Right lobe of liver (tissue), 6 donors: Measurements from ENCODE around the gene TAOK3. TPM values are rescaled to one million over a fixed set of nuclear protein-coding genes. Genes with fewer than 3 reads are reported as not detected.

Experiments used
- ATAC-seq, 4 donors: fragments of 200-7000 bp; cut with Tn5 transposase; one replicate each; pipeline ENCODE4 v1.9.1; 2020; ENCODE audit warnings: mild to moderate bottlenecking in 4 of 4, moderate library complexity in 4 of 4
- DNase-seq, 3 donors: peaks; one replicate each; pipeline ENCODE4 v3.0.0-alpha.2; 2020
- H3K27ac ChIP-seq, 3 donors: fragments of 200-600 bp; one replicate each; pipeline ENCODE4 v1.8.0; 2022
- H3K27me3 ChIP-seq, 2 donors: fragments of 200-600 bp; one replicate each; pipeline ENCODE4 v1.8.0; 2022
- H3K36me3 ChIP-seq, 4 donors: fragments of 200-600 bp; sonication (generic) in 1 of 4; one replicate each; pipeline versions ENCODE4 v1.5.1 to v1.8.0; 2017 to 2022; ENCODE audit warnings: control low read depth in 1 of 4
- H3K4me1 ChIP-seq, 4 donors: fragments of 200-600 bp; sonication (generic) in 1 of 4; one replicate each; pipeline versions ENCODE4 v1.5.1 to v1.8.0; 2017 to 2022; ENCODE audit warnings: control low read depth in 1 of 4
- H3K4me3 ChIP-seq, 3 donors: fragments of 200-600 bp; one replicate each; pipeline ENCODE4 v1.8.0; 2022
- H3K9me3 ChIP-seq, 4 donors: fragments of 200-600 bp; sonication (generic) in 1 of 4; one replicate each; pipeline versions ENCODE4 v1.5.1 to v1.8.0; 2017 to 2022; ENCODE audit warnings: control low read depth in 1 of 4
- CTCF ChIP-seq, 4 donors: fragments of 200-600 bp in 3 of 4; fragments of 450-650 bp in 1 of 4; IDR thresholded peaks; one replicate each; pipeline versions ENCODE4 v1.5.1 to v1.8.0; 2016 to 2022; ENCODE audit warnings: antibody characterized with exemption in 4 of 4, mild to moderate bottlenecking in 2 of 4
- POLR2A ChIP-seq: fragments of 450-650 bp; IDR thresholded peaks from one replicate; pipeline ENCODE4 v1.6.1; 2017; ENCODE audit warnings: antibody characterized with exemption, mild to moderate bottlenecking
- WGBS: methylation state at CpG from one replicate; pipeline ENCODE4 v1.1.6; 2018; ENCODE audit warnings: low coverage, low lambda C conversion rate; ENCODE audit not compliant: insufficient coverage; ENCODE audit errors: missing lambda C conversion rate; 5-methylcytosine and 5-hydroxymethylcytosine counted together
- intact Hi-C, 2 donors: fragments of 100-400 bp; cut with DNase I; formaldehyde crosslinking; loops; one replicate each; pipeline versions ENCODE4 v1.11.2 to v1.14.1; 2022
- total RNA-seq, 6 experiments: library from RNA; depleted of rRNA in 2 of 6; stranded (reverse); fragments of >200 nt in 2 of 6; fragmentation: NEBNext Ultra II Directional in 3 of 6; extraction: Animal tissue kit (Norgen Biotek cat#: 25700) in 3 of 6; gene quantifications; one replicate each; pipeline versions ENCODE4 v1.1.0 to v1.2.4, GENCODE V29; 2016 to 2023
- donor health status: DM: no; HTN: yes; CAD: no.
- donor health status: DM: no; HTN: no; CAD: no.
- donor health status: DM: no; HTN: no; CAD: no.
- donor health status: DM: no; HTN: yes; CAD: no.
- donor health status: DM: no; HTN: yes; CAD: no.

TAOK3 gene
- total RNA-seq, 6 experiments from 2014 or later = 12.2 to 21.9 (median 17.7) TPM

DNA sequence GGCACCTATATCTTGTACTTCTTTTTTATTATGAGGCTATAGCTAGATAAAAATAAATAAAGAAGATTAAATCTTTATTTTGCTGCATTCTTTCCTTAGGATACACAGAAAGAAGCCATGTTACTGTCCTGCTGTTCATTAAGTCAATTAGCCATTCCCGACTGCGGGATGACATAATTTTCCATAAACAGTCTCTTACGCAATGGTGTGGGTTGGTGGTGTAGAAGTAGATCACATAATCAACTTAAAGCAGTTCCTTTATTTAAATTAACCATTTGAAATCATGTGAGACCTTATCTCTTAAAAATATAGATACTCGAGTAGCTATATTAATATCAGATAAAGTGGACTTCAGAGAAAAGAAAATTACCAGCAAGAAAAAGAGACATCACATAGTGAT, 40.2 kb downstream of the TAOK3 start:
- no peak overlapping the region for H3K4me3 ChIP-seq
- H3K36me3 ChIP-seq = no peaks in the 10 kb centered on the region
- DNase-seq (no peak), ATAC-seq (peak in 1 of 4 donors; percentile 37)
- no peaks in the 10 kb centered on the region for H3K9me3 ChIP-seq
- intact Hi-C loops = no loop called here
- TF ChIP-seq CTCF (IDR thresholded peaks at IDR 0.05) = no peak
- TF ChIP-seq POLR2A = no peak
- no peaks in the 10 kb centered on the region for H3K27me3 ChIP-seq
- peaks cover 0 to 4% (median 0%) of the 10 kb centered on the region in 4 donors for H3K4me1 ChIP-seq
- no peak overlapping the region for H3K27ac ChIP-seq
- 63% methylated on average over 4 of the region's 4 CpGs for WGBS

- intact Hi-C loops = no loop called here
- no peaks in the 10 kb centered on the region for H3K36me3 ChIP-seq
- no peak overlapping the region for H3K27ac ChIP-seq
- 36% methylated on average over 3 of the region's 3 CpGs for WGBS
- H3K9me3 ChIP-seq = no peaks in the 10 kb centered on the region
- TF ChIP-seq POLR2A = no peak
- no peak for TF ChIP-seq CTCF (IDR thresholded peaks at IDR 0.05)
- DNase-seq = no peak
- ATAC-seq = peak in 3 of 4 donors; percentile 34 to 67 (median 64)
- H3K4me3 ChIP-seq = no peak overlapping the region
- H3K4me1 ChIP-seq = peaks cover 0 to 4% (median 0%) of the 10 kb centered on the region in 4 donors
- H3K27me3 ChIP-seq = no peaks in the 10 kb centered on the region
Observed at GRCh38 chr12:118330421-118331018, 42.2 kb downstream of the TAOK3 start.

- DNase-seq = no peak
- peaks cover 0 to 4% (median 0%) of the 10 kb centered on the region in 4 donors for H3K4me1 ChIP-seq
- H3K27me3 ChIP-seq = no peaks in the 10 kb centered on the region
- H3K4me3 ChIP-seq = no peak overlapping the region
- no peak for TF ChIP-seq CTCF (IDR thresholded peaks at IDR 0.05)
- TF ChIP-seq POLR2A = no peak
- no peaks in the 10 kb centered on the region for H3K9me3 ChIP-seq
- H3K27ac ChIP-seq = no peak overlapping the region
- ATAC-seq = no peak
- 75% methylated on average over 3 of the region's 3 CpGs for WGBS
- no peaks in the 10 kb centered on the region for H3K36me3 ChIP-seq
- intact Hi-C loops = no loop called here
Observed at GRCh38 chr12:118328486-118329330, 44.0 kb downstream of the TAOK3 start.

DNA sequence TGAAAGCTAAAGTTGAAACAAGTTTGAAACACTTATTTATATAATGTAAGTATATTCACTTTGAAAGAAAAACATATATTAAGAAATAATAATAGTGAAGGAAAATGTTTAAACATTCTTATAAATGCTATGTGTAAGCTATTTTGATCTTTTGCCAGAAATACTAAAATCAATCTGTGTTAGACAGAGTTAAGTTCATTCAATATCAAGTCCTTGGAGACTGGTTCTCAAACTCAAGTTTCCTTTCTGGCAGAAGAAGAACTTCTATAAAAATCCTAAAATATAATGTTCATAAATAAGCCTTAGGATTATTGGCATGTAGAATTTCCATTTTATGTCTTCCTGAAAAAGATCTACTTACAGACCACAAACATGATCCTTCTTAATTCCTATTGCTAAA, 45.3 kb downstream of the TAOK3 start:
- ATAC-seq (no peak), DNase-seq (no peak)
- Histone ChIP-seq H3K36me3 (no peaks in the 10 kb centered on the region), H3K27me3 (no peaks in the 10 kb centered on the region), H3K4me1 (peaks cover 0 to 4% (median 0%) of the 10 kb centered on the region in 4 donors), H3K4me3 (no peak overlapping the region), H3K27ac (no peak overlapping the region), H3K9me3 (no peaks in the 10 kb centered on the region)
- TF ChIP-seq CTCF (IDR thresholded peaks at IDR 0.05) = no peak
- intact Hi-C loops = no loop called here
